ENCODE measurements around the gene OR6C68. TPM values are rescaled to one million over a fixed set of nuclear protein-coding genes. Genes with fewer than 3 reads are reported as not detected.
"Not testable (repeated sequence)": the region's sequence is repeated elsewhere in the genome, so short reads cannot be mapped to it uniquely, and the experiment has no call there.

Gene OR6C68
- total RNA-seq, 1 donor from 2014 or later: not detected

DNA sequence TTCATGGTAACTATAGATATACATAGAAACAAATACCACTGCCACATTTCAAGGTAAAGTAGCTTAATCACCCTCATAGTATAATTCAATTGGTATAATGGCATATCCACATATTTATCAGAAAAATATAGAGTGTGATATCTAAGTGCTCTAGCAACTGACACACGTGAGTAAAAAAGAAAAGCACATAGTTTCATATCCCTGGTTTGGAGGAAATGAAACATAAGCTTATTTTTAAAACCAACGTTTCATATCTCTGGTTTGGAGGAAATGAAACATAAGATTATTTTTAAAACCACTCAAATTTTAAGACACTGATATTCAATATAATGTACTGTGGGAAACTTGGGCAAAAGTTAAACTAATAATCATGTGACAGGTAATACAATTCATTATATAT lies 24.3 kb upstream of the OR6C68 start:
- Mint-ChIP-seq H3K27ac (ENCODE audit: unreplicated experiment) (no peak overlapping the region), H3K36me3 (ENCODE audit: low read depth) (no peaks in the 10 kb centered on the region), H3K4me3 (ENCODE audit: unreplicated experiment) (no peak overlapping the region), H3K4me1 (ENCODE audit: low read depth) (no peaks in the 10 kb centered on the region), H3K9me3 (ENCODE audit: low read depth) (peaks cover 5% of the 10 kb centered on the region), H3K27me3 (ENCODE audit: low read depth) (peaks cover 18% of the 10 kb centered on the region)
- TF ChIP-seq, protein P1, sequence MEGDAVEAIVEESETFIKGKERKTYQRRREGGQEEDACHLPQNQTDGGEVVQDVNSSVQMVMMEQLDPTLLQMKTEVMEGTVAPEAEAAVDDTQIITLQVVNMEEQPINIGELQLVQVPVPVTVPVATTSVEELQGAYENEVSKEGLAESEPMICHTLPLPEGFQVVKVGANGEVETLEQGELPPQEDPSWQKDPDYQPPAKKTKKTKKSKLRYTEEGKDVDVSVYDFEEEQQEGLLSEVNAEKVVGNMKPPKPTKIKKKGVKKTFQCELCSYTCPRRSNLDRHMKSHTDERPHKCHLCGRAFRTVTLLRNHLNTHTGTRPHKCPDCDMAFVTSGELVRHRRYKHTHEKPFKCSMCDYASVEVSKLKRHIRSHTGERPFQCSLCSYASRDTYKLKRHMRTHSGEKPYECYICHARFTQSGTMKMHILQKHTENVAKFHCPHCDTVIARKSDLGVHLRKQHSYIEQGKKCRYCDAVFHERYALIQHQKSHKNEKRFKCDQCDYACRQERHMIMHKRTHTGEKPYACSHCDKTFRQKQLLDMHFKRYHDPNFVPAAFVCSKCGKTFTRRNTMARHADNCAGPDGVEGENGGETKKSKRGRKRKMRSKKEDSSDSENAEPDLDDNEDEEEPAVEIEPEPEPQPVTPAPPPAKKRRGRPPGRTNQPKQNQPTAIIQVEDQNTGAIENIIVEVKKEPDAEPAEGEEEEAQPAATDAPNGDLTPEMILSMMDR (IDR thresholded peaks at IDR 0.05): no peak
- no peak for DNase-seq (ENCODE audit: low spot score)

DNA sequence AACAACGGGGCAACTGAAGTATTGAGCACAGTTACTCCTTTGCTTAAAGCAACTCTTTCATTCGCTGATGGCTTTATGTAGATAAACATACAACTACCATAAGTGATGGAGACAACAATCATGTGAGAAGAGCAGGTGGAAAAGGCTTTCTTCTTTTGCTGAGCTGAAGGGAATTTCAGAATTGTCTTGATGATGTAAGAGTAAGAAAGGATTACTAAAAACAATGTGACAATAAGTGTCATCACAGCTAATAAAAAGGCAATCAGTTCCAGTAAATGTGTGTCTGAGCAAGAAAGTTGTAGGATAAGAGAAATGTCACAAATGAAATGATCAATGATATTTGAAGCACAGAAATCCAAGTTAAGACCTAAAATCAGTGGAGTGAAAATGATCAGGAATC lies 22.9 kb upstream of the OR6C68 start:
- H3K4me1 Mint-ChIP-seq (ENCODE audit: low read depth): no peaks in the 10 kb centered on the region
- no peak overlapping the region for H3K4me3 Mint-ChIP-seq (ENCODE audit: unreplicated experiment)

DNA sequence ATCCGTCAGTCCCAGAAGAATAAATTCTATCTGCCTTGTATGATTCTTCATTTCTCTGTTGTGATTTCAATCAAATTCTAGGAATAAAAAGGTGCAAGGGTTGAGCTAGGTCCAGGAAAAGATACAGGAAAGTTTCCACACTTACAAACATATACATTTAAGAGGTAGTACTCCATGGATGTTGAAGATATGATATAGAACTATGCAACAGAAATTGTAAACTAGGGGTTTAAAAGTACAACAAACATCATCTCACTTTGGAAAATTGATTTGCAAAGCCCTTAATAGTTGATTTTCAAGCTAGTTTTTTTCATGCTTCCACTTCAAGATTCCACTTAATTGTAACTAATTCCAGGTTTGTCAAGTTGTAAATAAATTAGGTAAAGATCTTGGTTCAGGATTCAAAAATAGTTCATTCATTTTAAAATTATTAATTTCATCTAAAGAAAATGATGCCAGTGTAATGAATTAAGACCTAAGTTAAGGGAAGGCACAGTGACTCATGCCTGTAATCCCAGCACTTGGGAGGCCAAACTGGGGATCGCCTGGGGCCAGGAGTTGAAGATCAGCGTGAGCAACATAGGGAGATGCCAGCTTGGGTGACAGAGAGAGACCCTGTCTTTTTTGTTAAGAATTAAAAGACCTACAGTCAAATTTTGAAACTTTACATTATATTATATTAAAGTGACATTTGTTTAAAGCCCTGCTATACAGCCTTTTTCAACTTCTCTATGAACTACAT lies 21.9 kb upstream of the OR6C68 start, which contains the start of gene OR6C70:
TSS of gene OR6C70 (minus strand) at position 51 of the 742 bp plus-strand sequence. CDS start at position 51, 0 bp downstream.
- Mint-ChIP-seq H3K4me3 (ENCODE audit: unreplicated experiment) (no peak within 1 kb of the TSS), H3K9me3 (ENCODE audit: low read depth) (no peaks in the 10 kb centered on the region), H3K36me3 (ENCODE audit: low read depth) (no peaks in the 10 kb centered on the region), H3K4me1 (ENCODE audit: low read depth) (no peaks in the 10 kb centered on the region), H3K27me3 (ENCODE audit: low read depth) (peaks cover 15% of the 10 kb centered on the region), H3K27ac (ENCODE audit: unreplicated experiment) (no peak within 1 kb of the TSS)
- no peak for DNase-seq (ENCODE audit: low spot score)
- TF ChIP-seq, protein P1 (IDR thresholded peaks at IDR 0.05): no peak

More for the DNA sequence above, 22.9 kb upstream of the OR6C68 start:
- DNase-seq (ENCODE audit: low spot score): no peak
- TF ChIP-seq, protein P1 (IDR thresholded peaks at IDR 0.05): no peak
- Mint-ChIP-seq H3K9me3 (ENCODE audit: low read depth) (no peaks in the 10 kb centered on the region), H3K27me3 (ENCODE audit: low read depth) (peaks cover 15% of the 10 kb centered on the region), H3K36me3 (ENCODE audit: low read depth) (no peaks in the 10 kb centered on the region), H3K27ac (ENCODE audit: unreplicated experiment) (no peak overlapping the region)

DNA sequence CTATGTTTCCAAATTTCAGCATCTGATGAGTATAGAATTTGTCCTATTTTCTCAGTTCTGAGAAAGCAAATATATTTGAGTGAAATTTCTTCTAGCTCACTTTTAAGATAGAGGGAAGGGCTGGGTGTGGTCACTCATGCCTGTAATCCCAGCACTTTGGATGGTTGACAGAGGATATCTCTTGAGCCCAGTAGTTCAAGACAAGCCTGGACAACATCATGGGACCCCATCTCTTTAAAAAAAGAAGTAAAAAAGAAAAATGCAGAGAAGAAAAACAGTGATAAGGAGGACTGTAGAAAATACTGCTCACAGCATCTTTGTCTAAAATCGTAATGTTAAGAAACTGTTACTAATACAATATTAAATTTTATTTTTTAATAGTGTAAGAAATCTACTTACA lies 19.9 kb upstream of the OR6C68 start:
- no peaks in the 10 kb centered on the region for H3K36me3 Mint-ChIP-seq (ENCODE audit: low read depth)
- H3K9me3 Mint-ChIP-seq (ENCODE audit: low read depth): no peaks in the 10 kb centered on the region
- no peak overlapping the region for H3K27ac Mint-ChIP-seq (ENCODE audit: unreplicated experiment)
- no peak for DNase-seq (ENCODE audit: low spot score)
- TF ChIP-seq, protein P1 (IDR thresholded peaks at IDR 0.05): no peak
- H3K27me3 Mint-ChIP-seq (ENCODE audit: low read depth): peaks cover 15% of the 10 kb centered on the region
- H3K4me1 Mint-ChIP-seq (ENCODE audit: low read depth): no peaks in the 10 kb centered on the region
- H3K4me3 Mint-ChIP-seq (ENCODE audit: unreplicated experiment): no peak overlapping the region

DNA sequence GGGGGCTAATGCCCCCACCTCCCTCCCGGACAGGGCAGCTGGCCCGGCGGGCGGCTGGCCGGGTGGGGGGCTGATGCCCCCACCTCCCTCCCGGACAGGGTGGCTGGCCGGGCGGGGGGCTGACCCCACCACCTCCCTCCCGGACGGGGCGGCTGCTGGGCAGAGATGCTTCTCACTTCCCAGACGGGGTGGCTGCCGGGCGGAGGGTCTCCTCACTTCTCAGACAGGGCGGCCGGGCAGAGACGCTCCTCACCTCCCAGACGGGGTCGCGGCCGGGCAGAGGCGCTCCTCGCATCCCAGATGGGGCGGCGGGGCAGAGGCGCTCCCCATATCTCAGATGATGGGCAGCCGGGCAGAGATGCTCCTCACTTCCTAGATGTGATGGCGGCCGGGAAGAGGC lies 13.0 kb upstream of the OR6C68 start:
- peak; percentile 52 for DNase-seq (ENCODE audit: low spot score)
- not testable (repeated sequence) for H3K27ac Mint-ChIP-seq (ENCODE audit: unreplicated experiment); H3K36me3 Mint-ChIP-seq (ENCODE audit: low read depth); H3K4me3 Mint-ChIP-seq (ENCODE audit: unreplicated experiment); H3K9me3 Mint-ChIP-seq (ENCODE audit: low read depth); H3K27me3 Mint-ChIP-seq (ENCODE audit: low read depth); H3K4me1 Mint-ChIP-seq (ENCODE audit: low read depth)

DNA sequence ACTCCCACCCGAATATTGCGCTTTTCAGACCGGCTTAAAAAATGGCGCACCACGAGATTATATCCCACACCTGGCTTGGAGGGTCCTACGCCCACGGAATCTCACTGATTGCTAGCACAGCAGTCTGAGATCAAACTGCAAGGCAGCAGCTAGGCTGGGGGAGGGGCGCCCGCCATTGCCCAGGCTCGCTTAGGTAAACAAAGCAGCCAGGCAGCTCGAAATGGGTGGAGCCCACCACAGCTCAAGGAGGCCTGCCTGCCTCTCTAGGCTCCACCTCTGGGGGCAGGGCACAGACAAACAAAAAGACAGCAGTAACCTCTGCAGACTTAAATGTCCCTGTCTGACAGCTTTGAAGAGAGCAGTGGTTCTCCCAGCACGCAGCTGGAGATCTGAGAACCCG lies 7.9 kb upstream of the OR6C68 start:
- DNase-seq (ENCODE audit: low spot score); H3K36me3 Mint-ChIP-seq (ENCODE audit: low read depth); H3K4me3 Mint-ChIP-seq (ENCODE audit: unreplicated experiment); H3K27me3 Mint-ChIP-seq (ENCODE audit: low read depth); H3K27ac Mint-ChIP-seq (ENCODE audit: unreplicated experiment); H3K9me3 Mint-ChIP-seq (ENCODE audit: low read depth); H3K4me1 Mint-ChIP-seq (ENCODE audit: low read depth): not testable (repeated sequence)

All from chondrocyte (in vitro differentiated cells).